GM18505 (cell line): ENCODE data around the gene CATSPER3.

Experiments used
- ATAC-seq: cut with Tn5 transposase; IDR thresholded peaks from one replicate; pipeline ENCODE4 v1.9.1; 2021; ENCODE audit not compliant: unreplicated experiment
- POLR2A ChIP-seq: IDR thresholded peaks from 4 replicates; pipeline ENCODE4 v1.6.1; 2011; ENCODE audit warnings: borderline replicate concordance; ENCODE audit not compliant: insufficient read depth, insufficient read length; ENCODE audit errors: extremely low read depth

Gene CATSPER3

GRCh38 chr5:135033901-135034235 lies 66.2 kb downstream of the CATSPER3 start, which contains the start of gene PITX1:
PITX1 (minus strand) TSS chr5:135034228; CDS start chr5:135033881, 347 bp downstream.
- peak; percentile 14 for TF ChIP-seq POLR2A
- no peak for ATAC-seq

- no peak for ATAC-seq
These were observed 66.7 kb downstream of the CATSPER3 start for GRCh38 chr5:135034236-135034962.

GRCh38 chr5:135034963-135035677 lies 67.4 kb downstream of the CATSPER3 start:
- no peak for ATAC-seq
- no peak for TF ChIP-seq POLR2A

More at GRCh38 chr5:135034236-135034962, 66.7 kb downstream of the CATSPER3 start:
- TF ChIP-seq POLR2A = no peak

GRCh38 chr5:135035678-135036030 lies 67.9 kb downstream of the CATSPER3 start:
- TF ChIP-seq POLR2A = no peak
- no peak for ATAC-seq

GRCh38 chr5:135036405-135036804 lies 68.7 kb downstream of the CATSPER3 start:
- no peak for TF ChIP-seq POLR2A
- ATAC-seq = no peak

- no peak for TF ChIP-seq POLR2A
- no peak for ATAC-seq
These were observed 70.0 kb downstream of the CATSPER3 start for GRCh38 chr5:135037519-135038204.

GRCh38 chr5:135038205-135038812 lies 70.6 kb downstream of the CATSPER3 start:
- no peak for TF ChIP-seq POLR2A
- no peak for ATAC-seq

GRCh38 chr5:135038813-135039270 lies 71.1 kb downstream of the CATSPER3 start:
- ATAC-seq = no peak
- TF ChIP-seq POLR2A = no peak

- TF ChIP-seq POLR2A = no peak
- ATAC-seq = no peak
These were observed 71.7 kb downstream of the CATSPER3 start for GRCh38 chr5:135039271-135040033.

GRCh38 chr5:135040034-135040332 lies 72.3 kb downstream of the CATSPER3 start:
- no peak for TF ChIP-seq POLR2A
- no peak for ATAC-seq

- no peak for TF ChIP-seq POLR2A
- ATAC-seq = no peak
These were observed 72.8 kb downstream of the CATSPER3 start for GRCh38 chr5:135040333-135041144.

GRCh38 chr5:135041145-135041587 lies 73.5 kb downstream of the CATSPER3 start:
- no peak for ATAC-seq
- TF ChIP-seq POLR2A = no peak
